Transverse colon (tissue), 4 donors: ENCODE measurements around the gene OCA2. TPM values are rescaled to one million over a fixed set of nuclear protein-coding genes. Genes with fewer than 3 reads are reported as not detected.

Experiments
- DNase-seq: peaks from one replicate; pipeline ENCODE4 v3.0.0-alpha.2; 2019
- H3K27ac ChIP-seq, 4 donors: fragments of 200-600 bp; sonication (generic); 2 replicates each; pipeline ENCODE4 v1.5.1; 2016 to 2018; ENCODE audit warnings: inconsistent platforms in 4 of 4
- H3K27me3 ChIP-seq: fragments of 200-600 bp; sonication (generic); 2 replicates; pipeline ENCODE4 v1.5.1; 2017; ENCODE audit warnings: inconsistent platforms
- H3K36me3 ChIP-seq, 4 donors: fragments of 200-600 bp; sonication (generic); 2 replicates each; pipeline ENCODE4 v1.5.1; 2017 to 2019; ENCODE audit warnings: inconsistent platforms in 4 of 4
- H3K4me1 ChIP-seq, 4 donors: fragments of 200-600 bp; sonication (generic); 2 replicates each; pipeline ENCODE4 v1.5.1; 2017 to 2020; ENCODE audit warnings: inconsistent platforms in 4 of 4
- H3K4me3 ChIP-seq, 4 donors: fragments of 200-600 bp; sonication (generic); 1 replicate in 1 of 4; 2 replicates in 3 of 4; pipeline versions ENCODE4 v1.5.1 to v1.6.1; 2017 to 2019; ENCODE audit warnings: inconsistent platforms in 4 of 4
- H3K9me3 ChIP-seq, 2 donors: fragments of 200-600 bp; sonication (generic); 2 replicates each; pipeline ENCODE4 v1.5.1; 2017 to 2019; ENCODE audit warnings: inconsistent platforms in 2 of 2
- CTCF ChIP-seq, 5 experiments: fragments of 200-600 bp in 3 of 5; fragments of 450-650 bp in 2 of 5; sonication (generic) in 3 of 5; IDR thresholded peaks; 1 replicate in 2 of 5; 2 replicates in 3 of 5; pipeline ENCODE4 v1.5.1; 2016 to 2017; ENCODE audit warnings: antibody characterized with exemption in 5 of 5, inconsistent platforms in 3 of 5, mild to moderate bottlenecking in 2 of 5, moderate library complexity in 1 of 5
- EP300 ChIP-seq: sonication (generic); formaldehyde crosslinking; IDR thresholded peaks from one replicate; pipeline ENCODE4 v1.6.1; 2017; ENCODE audit warnings: antibody characterized with exemption, low read depth
- POLR2A ChIP-seq: fragments of 450-650 bp; IDR thresholded peaks from one replicate; pipeline ENCODE4 v1.6.1; 2016; ENCODE audit warnings: antibody characterized with exemption, mild to moderate bottlenecking, moderate library complexity
- POLR2AphosphoS5 ChIP-seq, 3 donors: sonication (generic); formaldehyde crosslinking; IDR thresholded peaks; one replicate each; pipeline ENCODE4 v1.6.1; 2016; ENCODE audit warnings: antibody characterized with exemption in 3 of 3
- WGBS, 2 donors: methylation state at CpG; one replicate each; pipeline ENCODE4 v1.1.5; 2018; ENCODE audit warnings: low coverage in 1 of 2; 5-methylcytosine and 5-hydroxymethylcytosine counted together
- in situ Hi-C, 4 donors: fragments of 200-750 bp; cut with MboI; loops; one replicate each; pipeline versions ENCODE4 v1.15.0 to v1.15.1; 2017; ENCODE audit warnings: low sequenced_read_pairs in 3 of 4, low pct_ligation_motif_present in 1 of 4, low pct_unique_long_range_greater_than_20kb in 1 of 4
- intact Hi-C: fragments of 100-400 bp; cut with DNase I; formaldehyde crosslinking; loops from one replicate; pipeline ENCODE4 v1.15.1; 2023; ENCODE audit warnings: low total_unique reads
- total RNA-seq, 4 donors: library from RNA; depleted of rRNA; stranded (reverse); fragments of >200 nt; gene quantifications; one replicate each; pipeline ENCODE4 v1.1.0, GENCODE V29; 2016

OCA2 gene
- total RNA-seq, 4 donors from 2014 or later, result 1.4 to 1.9 TPM; not detected in 2

GRCh38 chr15:27928386-27928785 lies 170.7 kb downstream of the OCA2 start:
- H3K27me3 ChIP-seq, result no peaks in the 10 kb centered on the region
- no peak for TF ChIP-seq POLR2AphosphoS5 (IDR thresholded peaks at IDR 0.05)
- no peak for TF ChIP-seq EP300
- TF ChIP-seq CTCF (IDR thresholded peaks at IDR 0.05), result no peak
- TF ChIP-seq POLR2A, result no peak
- in situ Hi-C loops (no loop called here), intact Hi-C loops (no loop called here)
- peaks cover 0 to 2% of the 10 kb centered on the region in 2 donors for H3K9me3 ChIP-seq
- no peaks in the 10 kb centered on the region for H3K36me3 ChIP-seq
- H3K4me3 ChIP-seq, result no peak overlapping the region
- 50 to 100% methylated on average over 1 of the region's 1 CpG for WGBS, 2 donors
- H3K4me1 ChIP-seq, result no peaks in the 10 kb centered on the region
- H3K27ac ChIP-seq, result no peak overlapping the region
- DNase-seq, result no peak

- intact Hi-C loops, result no loop called here
- Histone ChIP-seq H3K27ac (no peak overlapping the region), H3K9me3 (peaks cover 4 to 7% of the 10 kb centered on the region in 2 donors), H3K27me3 (no peaks in the 10 kb centered on the region), H3K36me3 (no peaks in the 10 kb centered on the region), H3K4me1 (no peaks in the 10 kb centered on the region), H3K4me3 (no peak overlapping the region)
- in situ Hi-C loops, result no loop called here
- DNase-seq, result no peak
- 74 to 89% methylated on average over 3 of the region's 3 CpGs for WGBS, 2 donors
- TF ChIP-seq EP300 (no peak), CTCF (IDR thresholded peaks at IDR 0.05) (no peak), POLR2A (no peak), POLR2AphosphoS5 (IDR thresholded peaks at IDR 0.05) (no peak)
These were observed 186.8 kb downstream of the OCA2 start for GRCh38 chr15:27912283-27912682.

DNA sequence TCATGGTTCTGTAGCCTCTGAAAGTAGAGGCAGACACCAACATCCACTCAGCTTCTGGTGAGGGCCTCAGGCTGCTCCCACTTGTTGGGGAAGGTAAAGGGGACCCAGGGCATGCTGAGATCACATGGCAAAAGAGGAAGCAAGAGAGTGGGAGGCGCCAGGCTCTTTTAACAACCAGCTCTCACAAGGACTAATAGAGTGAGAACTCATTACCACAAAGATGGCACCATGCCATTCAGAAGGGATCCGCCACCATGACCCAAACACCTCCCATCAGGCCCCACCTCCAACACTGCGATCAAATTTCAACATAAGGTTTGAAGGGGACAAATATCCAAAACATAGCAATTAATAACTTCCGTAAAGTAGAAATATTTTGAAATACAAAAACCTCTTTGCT lies 192.3 kb downstream of the OCA2 start:
- TF ChIP-seq CTCF (IDR thresholded peaks at IDR 0.05) (no peak), EP300 (no peak), POLR2AphosphoS5 (IDR thresholded peaks at IDR 0.05) (no peak), POLR2A (no peak)
- in situ Hi-C loops (no loop called here), intact Hi-C loops (no loop called here)
- Histone ChIP-seq H3K9me3 (peaks cover 4 to 10% of the 10 kb centered on the region in 2 donors), H3K27me3 (no peaks in the 10 kb centered on the region), H3K27ac (no peak overlapping the region), H3K4me1 (no peaks in the 10 kb centered on the region), H3K36me3 (no peaks in the 10 kb centered on the region), H3K4me3 (no peak overlapping the region)
- no peak for DNase-seq
- WGBS, 2 donors, result 77 to 85% methylated on average over 3 to 4 of the region's 4 CpGs

- Histone ChIP-seq H3K4me1 (no peaks in the 10 kb centered on the region), H3K27ac (no peak overlapping the region), H3K36me3 (no peaks in the 10 kb centered on the region), H3K4me3 (no peak overlapping the region), H3K27me3 (no peaks in the 10 kb centered on the region), H3K9me3 (peaks cover 4 to 10% of the 10 kb centered on the region in 2 donors)
- no peak for DNase-seq
- in situ Hi-C loops (no loop called here), intact Hi-C loops (no loop called here)
- WGBS, 2 donors, result 86 to 90% methylated on average over 7 to 9 of the region's 9 CpGs
- TF ChIP-seq EP300, result no peak
- no peak for TF ChIP-seq POLR2A
- no peak for TF ChIP-seq POLR2AphosphoS5 (IDR thresholded peaks at IDR 0.05)
- no peak for TF ChIP-seq CTCF (IDR thresholded peaks at IDR 0.05)
These were observed 195.7 kb downstream of the OCA2 start for GRCh38 chr15:27903405-27903804.
